CD4-positive, alpha-beta memory T cell (primary cell): ENCODE measurements around the gene C12orf43. TPM values are rescaled to one million over a fixed set of nuclear protein-coding genes. Genes with fewer than 3 reads are reported as not detected.
A peak's percentile ranks its signal among the peaks of the same experiment; 100 is the strongest.

Experiments used
- CTCF ChIA-PET: fragments of 350-600 bp; sonication (Branson Sonifier 250); formaldehyde crosslinking; loops from one replicate; lab custom pipeline; 2021; ENCODE audit warnings: inconsistent platforms; ENCODE audit not compliant: partially characterized antibody; lab: Charles Lee
- POLR2A ChIA-PET: fragments of 350-600 bp; sonication (Branson Sonifier 250); formaldehyde crosslinking; loops from one replicate; lab custom pipeline; 2021; ENCODE audit not compliant: partially characterized antibody; lab: Charles Lee
- DNase-seq, 5 donors: peaks; one replicate each; pipeline versions ENCODE4 v3.0.0 to v3.0.0-alpha.2; 2020 to 2022; ENCODE audit warnings: mixed read lengths in 1 of 5
- H3K27ac ChIP-seq: one replicate; pipeline ENCODE4 v1.7.0; 2013; ENCODE audit warnings: low read depth, low read length
- H3K27me3 ChIP-seq: 2 replicates; pipeline ENCODE4 v1.7.0; 2013; ENCODE audit warnings: mild to moderate bottlenecking, low read length, moderate library complexity; ENCODE audit not compliant: insufficient read depth
- H3K36me3 ChIP-seq: 2 replicates; pipeline ENCODE4 v1.7.0; 2013; ENCODE audit warnings: mild to moderate bottlenecking, low read length, moderate library complexity; ENCODE audit not compliant: insufficient read depth
- H3K4me1 ChIP-seq: 2 replicates; pipeline ENCODE4 v1.7.0; 2013; ENCODE audit warnings: mild to moderate bottlenecking, low read length, moderate library complexity; ENCODE audit not compliant: insufficient read depth
- H3K4me3 ChIP-seq, 2 donors: one replicate each; pipeline ENCODE4 v1.7.0; 2013; ENCODE audit warnings: low read length in 2 of 2, mild to moderate bottlenecking in 1 of 2
- H3K9me3 ChIP-seq, 2 donors: one replicate each; pipeline ENCODE4 v1.7.0; 2013; ENCODE audit warnings: low read length in 2 of 2, control low read depth in 1 of 2; ENCODE audit not compliant: control insufficient read depth in 1 of 2
- H3K27ac Mint-ChIP-seq, 7 donors: one replicate each; pipeline ENCODE4 v1.8.0; 2020 to 2021; ENCODE audit warnings: mixed read lengths in 7 of 7, mild to moderate bottlenecking in 6 of 7, inconsistent platforms in 3 of 7, moderate library complexity in 3 of 7
- H3K27me3 Mint-ChIP-seq, 2 donors: one replicate each; pipeline ENCODE4 v1.8.0; 2020 to 2021; ENCODE audit warnings: mixed read lengths in 2 of 2
- H3K36me3 Mint-ChIP-seq, 2 donors: one replicate each; pipeline ENCODE4 v1.8.0; 2020 to 2021; ENCODE audit warnings: mixed read lengths in 2 of 2, inconsistent platforms in 1 of 2, mild to moderate bottlenecking in 1 of 2
- H3K4me1 Mint-ChIP-seq, 4 donors: one replicate each; pipeline ENCODE4 v1.8.0; 2020 to 2021; ENCODE audit warnings: mixed read lengths in 4 of 4, mild to moderate bottlenecking in 1 of 4
- H3K4me3 Mint-ChIP-seq, 8 donors: one replicate each; pipeline ENCODE4 v1.8.0; 2020 to 2021; ENCODE audit warnings: mixed read lengths in 8 of 8, mild to moderate bottlenecking in 7 of 8, moderate library complexity in 6 of 8, inconsistent platforms in 3 of 8
- H3K9me3 Mint-ChIP-seq, 8 donors: one replicate each; pipeline ENCODE4 v1.8.0; 2020 to 2021; ENCODE audit warnings: mixed read lengths in 8 of 8, mild to moderate bottlenecking in 5 of 8, inconsistent platforms in 3 of 8, moderate library complexity in 1 of 8
- intact Hi-C: fragments of 100-400 bp; cut with micrococcal nuclease; formaldehyde crosslinking; loops from one replicate; pipeline ENCODE4 v1.15.1; 2023
- polyA plus RNA-seq, 2 donors: library from polyadenylated mRNA; unstranded; fragments of 300-500 nt; fragmentation: Illumina TruSeq; gene quantifications; one replicate each; pipeline ENCODE4 v1.2.3, GENCODE V29; 2021
- total RNA-seq, 2 experiments: library from RNA; stranded (reverse); gene quantifications; one replicate each; pipeline ENCODE4 v1.2.3, GENCODE V29; 2021

The C12orf43 gene
- total and polyA plus RNA-seq, 4 experiments from 2014 or later, result 13.8 to 17.6 (median 15.8) TPM

DNA sequence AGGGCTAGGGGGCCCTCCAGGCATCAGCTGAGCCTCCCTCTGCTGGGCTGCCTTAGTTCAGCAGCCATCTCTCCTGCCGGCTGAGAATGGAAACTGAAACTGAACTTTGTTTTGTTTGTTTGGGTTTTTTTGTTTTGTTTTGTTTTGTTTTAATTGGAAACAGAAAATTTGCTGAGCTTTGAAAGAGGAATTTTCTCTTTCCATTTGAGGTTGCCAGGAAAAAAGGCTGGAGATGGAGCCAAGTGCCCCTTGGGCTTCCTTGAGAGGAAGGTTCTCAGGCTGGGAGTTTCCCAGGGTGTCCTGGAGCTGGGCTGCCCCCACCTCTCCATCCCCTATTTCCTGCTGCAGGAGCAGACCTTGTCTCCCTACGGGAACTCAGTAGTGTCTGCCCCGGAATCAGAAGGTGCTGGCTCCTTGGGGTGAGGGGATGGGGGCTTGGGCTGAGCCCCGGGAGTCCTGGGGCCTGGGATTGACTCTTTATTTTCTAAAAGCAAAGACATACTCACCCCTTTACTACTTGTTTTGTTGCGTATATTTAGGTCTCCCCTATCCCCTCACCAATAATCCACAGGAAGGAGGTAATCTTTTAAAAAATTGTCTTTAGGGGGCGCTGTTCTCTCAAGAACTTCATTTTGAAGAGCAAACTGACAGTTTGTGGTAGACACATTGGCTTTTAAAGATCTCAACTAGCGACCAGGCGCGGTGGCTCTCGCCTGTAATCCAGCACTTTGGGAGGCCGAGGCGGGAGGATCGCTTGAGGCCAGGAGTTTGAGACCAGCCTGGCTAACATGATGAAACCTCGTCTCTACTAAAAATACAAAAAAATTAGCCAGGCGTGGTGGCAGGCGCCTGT lies 44.1 kb upstream of the C12orf43 start:
- peak; percentile 69 to 77 (median 74) for DNase-seq
- peak overlapping the region; percentile 79 to 81 for H3K4me3 ChIP-seq
- intact Hi-C loops, result loop anchor here (1.0 to 2.0 kb wide), 8 partner anchors 21 to 170 kb away; partner anchors contain the start of genes C12orf43 and OASL
- Mint-ChIP-seq H3K27ac (peak overlapping the region; percentile 84 to 97 (median 94)), H3K9me3 (no peaks in the 10 kb centered on the region), H3K36me3 (no peaks in the 10 kb centered on the region), H3K27me3 (no peaks in the 10 kb centered on the region), H3K4me3 (peak overlapping the region; percentile 80 to 91 (median 86)), H3K4me1 (peaks cover 10 to 14% (median 12%) of the 10 kb centered on the region in 4 donors)
- ChIA-PET POLR2A (interaction anchor here (1.1 to 3.2 kb wide), 8 partner anchors 10 to 164 kb away, joined by 3 to 18 read pairs (median 8); partner anchors contain the start of genes C12orf43 and OASL), CTCF (interaction anchor here (0.7 to 6.0 kb wide), 43 partner anchors 9 to 479 kb away, joined by 3 to 137 read pairs (median 4); partner anchors contain the start of genes HNF1A, OASL and POP5)
- H3K27ac ChIP-seq, result peak overlapping the region; percentile 66
- peaks cover 4% of the 10 kb centered on the region for H3K4me1 ChIP-seq
- H3K9me3 ChIP-seq, result no peaks in the 10 kb centered on the region
- H3K36me3 ChIP-seq, result no peaks in the 10 kb centered on the region
- no peaks in the 10 kb centered on the region for H3K27me3 ChIP-seq

DNA sequence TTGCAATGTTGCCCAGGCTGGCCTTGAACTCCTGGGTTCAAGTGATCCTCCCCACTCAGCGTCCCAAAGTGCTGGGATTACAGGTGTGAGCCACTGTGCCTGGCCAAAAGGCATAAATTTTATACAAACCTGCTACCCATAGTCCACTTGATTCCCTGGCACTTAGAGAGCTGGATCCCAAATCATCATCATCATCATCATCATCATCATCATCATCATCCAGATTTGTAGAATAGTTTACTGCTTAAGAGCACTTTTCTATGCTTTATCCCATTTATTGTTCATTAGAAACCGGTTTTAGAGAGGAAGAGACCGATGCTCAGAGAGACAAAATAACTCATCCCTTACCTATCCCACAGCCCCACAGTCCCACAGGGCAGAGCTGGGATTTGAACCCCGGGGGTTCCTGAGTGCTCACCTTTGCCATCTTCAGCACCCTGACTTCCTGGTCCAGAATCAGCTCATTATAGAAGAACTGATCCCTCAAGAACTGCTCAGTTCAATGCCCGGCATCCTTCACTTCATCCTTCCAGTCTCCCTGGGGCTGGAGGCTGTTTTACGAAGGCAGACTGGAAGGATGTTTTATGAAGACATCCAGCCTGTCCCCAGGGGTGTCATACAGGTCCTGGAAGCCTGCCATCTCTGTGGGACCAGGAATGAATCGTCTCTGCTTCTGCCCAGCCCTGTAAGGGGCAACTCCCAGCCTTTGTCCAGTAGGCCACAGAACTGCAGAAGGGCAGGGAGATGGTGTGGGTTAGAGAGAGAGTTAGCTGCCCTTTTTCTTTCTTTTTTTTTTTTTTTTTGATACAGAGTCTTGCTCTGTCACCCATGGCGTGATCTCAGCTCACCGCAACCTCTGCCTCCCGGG lies 43.0 kb upstream of the C12orf43 start:
- ChIA-PET CTCF (interaction anchor here (0.7 to 6.0 kb wide), 40 partner anchors 8 to 478 kb away, joined by 3 to 137 read pairs (median 4); partner anchors contain the start of genes HNF1A, OASL and POP5), POLR2A (interaction anchor here (1.1 to 3.2 kb wide), 8 partner anchors 8 to 165 kb away, joined by 3 to 18 read pairs (median 8); partner anchors contain the start of genes C12orf43 and OASL)
- H3K4me1 ChIP-seq, result peaks cover 4% of the 10 kb centered on the region
- Mint-ChIP-seq H3K36me3 (no peaks in the 10 kb centered on the region), H3K27me3 (no peaks in the 10 kb centered on the region), H3K4me1 (peaks cover 6 to 12% (median 10%) of the 10 kb centered on the region in 4 donors), H3K27ac (peak overlapping the region in 6 of 7 donors; percentile 84 to 97 (median 93)), H3K4me3 (peak overlapping the region in 6 of 8 donors; percentile 21 to 89 (median 84)), H3K9me3 (no peaks in the 10 kb centered on the region)
- no peaks in the 10 kb centered on the region for H3K36me3 ChIP-seq
- H3K4me3 ChIP-seq, result no peak overlapping the region
- H3K27me3 ChIP-seq, result no peaks in the 10 kb centered on the region
- DNase-seq, result no peak
- H3K9me3 ChIP-seq, result no peaks in the 10 kb centered on the region
- intact Hi-C loops, result no loop called here
- H3K27ac ChIP-seq, result peak overlapping the region; percentile 66

DNA sequence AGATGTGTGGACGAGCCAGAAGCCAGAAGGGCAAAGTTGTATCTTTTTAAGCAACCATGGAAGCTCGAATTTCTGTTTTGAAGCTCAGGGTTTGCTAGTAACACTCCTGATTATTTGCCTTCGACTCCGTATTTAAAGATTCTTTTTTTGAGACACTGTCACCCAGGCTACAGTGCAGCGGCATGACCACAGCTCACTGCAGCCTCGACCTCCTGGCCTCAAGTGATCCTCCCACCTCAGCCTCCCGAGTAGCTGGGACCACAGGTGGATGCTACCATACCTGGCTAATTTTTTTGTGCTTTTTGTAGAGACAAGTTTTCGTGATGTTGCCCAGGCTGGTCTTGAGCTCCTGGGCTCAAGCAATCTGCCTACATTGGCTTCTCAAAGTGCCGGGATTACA lies 41.5 kb upstream of the C12orf43 start:
- H3K27ac Mint-ChIP-seq, result peak overlapping the region in 1 of 7 donors; percentile 64
- no peaks in the 10 kb centered on the region for H3K9me3 ChIP-seq
- H3K4me3 Mint-ChIP-seq, result no peak overlapping the region
- intact Hi-C loops, result no loop called here
- H3K4me1 Mint-ChIP-seq, result peaks cover 6 to 12% (median 10%) of the 10 kb centered on the region in 4 donors
- no peak for DNase-seq
- no peaks in the 10 kb centered on the region for H3K27me3 Mint-ChIP-seq
- no peaks in the 10 kb centered on the region for H3K27me3 ChIP-seq
- H3K36me3 ChIP-seq, result no peaks in the 10 kb centered on the region
- peaks cover 4% of the 10 kb centered on the region for H3K4me1 ChIP-seq
- ChIA-PET CTCF (interaction anchor here (1.1 to 6.0 kb wide), 6 partner anchors 24 to 86 kb away, joined by 3 to 137 read pairs (median 4); no protein-coding TSS in a partner anchor), POLR2A (no interaction called here)
- H3K9me3 Mint-ChIP-seq, result no peaks in the 10 kb centered on the region
- H3K36me3 Mint-ChIP-seq, result no peaks in the 10 kb centered on the region
- H3K27ac ChIP-seq, result no peak overlapping the region
- no peak overlapping the region for H3K4me3 ChIP-seq

DNA sequence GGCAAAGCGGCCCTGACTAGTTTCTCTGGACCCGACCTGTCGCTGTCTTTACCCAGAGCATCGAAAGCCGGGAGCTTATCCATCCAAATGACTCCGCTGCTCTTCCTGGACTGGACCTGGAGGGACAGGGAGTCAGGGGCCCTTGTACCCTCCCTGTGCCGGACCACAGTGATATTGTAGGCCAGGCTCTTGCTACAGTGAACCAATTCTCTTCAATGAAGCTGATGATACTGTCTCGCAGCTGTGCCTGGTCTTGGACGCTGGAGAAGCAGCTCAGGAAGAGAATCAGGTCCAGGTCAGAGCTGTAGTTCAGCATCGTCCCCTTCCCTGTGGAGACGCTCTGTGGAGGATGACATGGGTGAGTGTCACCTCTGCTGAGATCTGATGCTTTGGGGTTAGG lies 37.4 kb upstream of the C12orf43 start:
- intact Hi-C loops, result no loop called here
- peaks cover 3% of the 10 kb centered on the region in 2 donors for H3K27me3 Mint-ChIP-seq
- no peaks in the 10 kb centered on the region for H3K9me3 Mint-ChIP-seq
- H3K4me3 Mint-ChIP-seq, result no peak overlapping the region
- H3K36me3 Mint-ChIP-seq, result no peaks in the 10 kb centered on the region
- Histone ChIP-seq H3K4me1 (no peaks in the 10 kb centered on the region), H3K36me3 (no peaks in the 10 kb centered on the region), H3K27me3 (no peaks in the 10 kb centered on the region), H3K27ac (no peak overlapping the region), H3K4me3 (no peak overlapping the region), H3K9me3 (no peaks in the 10 kb centered on the region)
- ChIA-PET POLR2A (no interaction called here), CTCF (interaction anchor here (1.5 kb wide), 1 partner anchor 43 kb away, joined by 3 read pairs; no protein-coding TSS in a partner anchor)
- no peaks in the 10 kb centered on the region for H3K4me1 Mint-ChIP-seq
- DNase-seq, result no peak
- no peak overlapping the region for H3K27ac Mint-ChIP-seq

DNA sequence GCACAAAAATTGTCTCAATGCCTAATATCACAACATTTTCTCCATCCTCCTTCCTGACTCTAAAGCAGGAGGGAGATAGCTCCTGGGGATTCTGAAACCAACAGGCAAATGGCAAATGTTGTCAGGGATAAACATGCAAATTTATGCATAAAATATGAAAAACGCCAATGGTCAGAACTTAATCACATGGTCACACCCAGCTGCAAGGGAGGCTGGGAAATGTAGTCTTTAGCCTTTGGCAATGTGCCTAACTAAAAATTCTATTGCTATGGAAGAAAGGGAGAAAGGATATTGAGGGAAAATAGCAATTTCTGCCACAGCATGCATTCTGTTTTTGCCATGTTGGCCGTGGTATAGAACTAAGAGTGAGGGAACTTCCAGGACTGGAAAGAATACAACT lies 34.4 kb upstream of the C12orf43 start:
- H3K27me3 Mint-ChIP-seq, result peaks cover 3% of the 10 kb centered on the region in 2 donors
- no peak for DNase-seq
- ChIA-PET POLR2A (interaction anchor here (1.3 to 2.0 kb wide), 2 partner anchors 9 to 13 kb away, joined by 3 to 11 read pairs; partner anchors contain the start of gene OASL), CTCF (interaction anchor here (1.4 kb wide), 2 partner anchors 8 to 11 kb away, joined by 3 to 4 read pairs; no protein-coding TSS in a partner anchor)
- Histone ChIP-seq H3K27ac (no peak overlapping the region), H3K36me3 (no peaks in the 10 kb centered on the region), H3K9me3 (no peaks in the 10 kb centered on the region), H3K27me3 (no peaks in the 10 kb centered on the region), H3K4me3 (no peak overlapping the region), H3K4me1 (no peaks in the 10 kb centered on the region)
- no peaks in the 10 kb centered on the region for H3K9me3 Mint-ChIP-seq
- peaks cover 3 to 5% (median 4%) of the 10 kb centered on the region in 4 donors for H3K4me1 Mint-ChIP-seq
- no peak overlapping the region for H3K4me3 Mint-ChIP-seq
- intact Hi-C loops, result no loop called here
- no peak overlapping the region for H3K27ac Mint-ChIP-seq
- H3K36me3 Mint-ChIP-seq, result no peaks in the 10 kb centered on the region

DNA sequence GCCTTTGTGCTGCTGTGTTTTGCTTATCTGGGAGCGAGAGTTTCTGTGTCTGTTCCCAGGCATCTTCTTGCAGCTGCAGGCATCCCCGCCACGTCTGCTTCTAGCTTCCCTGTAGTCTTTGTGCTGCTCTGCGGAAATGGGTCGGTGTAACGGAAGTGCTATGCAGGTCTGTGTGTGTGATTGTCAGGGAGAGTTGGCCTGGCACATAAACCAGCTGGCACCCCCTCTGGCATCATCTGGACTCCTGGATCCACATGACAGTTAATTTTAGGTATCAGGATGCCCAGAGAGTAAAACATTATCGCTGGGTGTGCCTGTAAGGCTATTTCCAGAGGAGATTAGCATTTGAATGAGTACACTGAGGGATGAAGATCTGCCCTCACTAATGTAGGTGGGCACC lies 32.2 kb upstream of the C12orf43 start:
- ChIA-PET CTCF (interaction anchor here (0.6 to 3.8 kb wide), 5 partner anchors 12 to 395 kb away, joined by 3 to 20 read pairs (median 3); no protein-coding TSS in a partner anchor), POLR2A (interaction anchor here (1.1 to 1.6 kb wide), 3 partner anchors 10 to 13 kb away, joined by 3 to 6 read pairs (median 3); partner anchors contain the start of gene OASL)
- Mint-ChIP-seq H3K9me3 (no peaks in the 10 kb centered on the region), H3K4me1 (peaks cover 3 to 9% (median 7%) of the 10 kb centered on the region in 4 donors), H3K4me3 (peak overlapping the region in 6 of 8 donors; percentile 42 to 89 (median 77)), H3K27ac (peak overlapping the region in 3 of 7 donors; percentile 30 to 75 (median 75)), H3K36me3 (no peaks in the 10 kb centered on the region), H3K27me3 (peaks cover 3 to 5% of the 10 kb centered on the region in 2 donors)
- intact Hi-C loops, result no loop called here
- H3K27me3 ChIP-seq, result no peaks in the 10 kb centered on the region
- no peak overlapping the region for H3K4me3 ChIP-seq
- no peaks in the 10 kb centered on the region for H3K36me3 ChIP-seq
- no peaks in the 10 kb centered on the region for H3K4me1 ChIP-seq
- no peaks in the 10 kb centered on the region for H3K9me3 ChIP-seq
- no peak for DNase-seq
- H3K27ac ChIP-seq, result no peak overlapping the region
